HG03280 (cell line): ENCODE results near the gene GP5.

Experiments
- ATAC-seq: cut with Tn5 transposase; IDR thresholded peaks from one replicate; pipeline ENCODE4 v1.9.1; 2021; ENCODE audit warnings: mild to moderate bottlenecking, moderate library complexity; ENCODE audit not compliant: unreplicated experiment

Gene GP5

DNA sequence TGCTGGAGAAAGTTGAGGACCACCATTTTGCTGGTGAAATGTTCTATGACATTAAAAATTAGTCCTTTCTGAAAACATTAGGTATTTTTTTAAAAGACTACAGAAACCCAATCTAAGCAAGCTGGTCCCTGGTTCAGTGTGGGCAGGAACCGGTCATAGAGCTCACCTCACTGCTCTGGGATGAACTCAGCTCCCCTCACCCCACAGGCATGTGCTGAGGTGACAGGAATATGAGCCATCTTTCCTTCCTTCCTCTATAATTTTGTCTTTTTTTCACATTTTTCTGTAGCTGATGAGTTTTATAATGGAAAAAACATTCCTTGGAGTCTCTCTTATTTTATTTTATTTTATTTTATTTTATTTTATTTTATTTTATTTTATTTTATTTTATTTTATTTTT is 21.4 kb downstream of the GP5 start:
- no peak for ATAC-seq

DNA sequence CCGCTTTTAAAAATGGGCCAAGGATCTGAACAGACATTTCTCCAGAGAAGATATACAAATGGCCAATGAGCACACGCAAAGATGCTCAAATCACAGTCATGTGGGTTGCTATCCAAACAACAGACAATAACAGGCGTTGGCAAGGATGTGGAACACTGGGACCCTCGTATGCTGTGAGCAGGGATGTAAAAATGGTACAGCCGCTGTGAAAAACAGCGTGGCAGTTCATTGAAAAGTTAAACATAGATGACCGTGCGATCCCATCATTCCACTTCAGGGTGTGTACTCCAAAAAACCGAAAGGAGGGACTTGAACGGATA is 22.9 kb downstream of the GP5 start:
- ATAC-seq: no peak

DNA sequence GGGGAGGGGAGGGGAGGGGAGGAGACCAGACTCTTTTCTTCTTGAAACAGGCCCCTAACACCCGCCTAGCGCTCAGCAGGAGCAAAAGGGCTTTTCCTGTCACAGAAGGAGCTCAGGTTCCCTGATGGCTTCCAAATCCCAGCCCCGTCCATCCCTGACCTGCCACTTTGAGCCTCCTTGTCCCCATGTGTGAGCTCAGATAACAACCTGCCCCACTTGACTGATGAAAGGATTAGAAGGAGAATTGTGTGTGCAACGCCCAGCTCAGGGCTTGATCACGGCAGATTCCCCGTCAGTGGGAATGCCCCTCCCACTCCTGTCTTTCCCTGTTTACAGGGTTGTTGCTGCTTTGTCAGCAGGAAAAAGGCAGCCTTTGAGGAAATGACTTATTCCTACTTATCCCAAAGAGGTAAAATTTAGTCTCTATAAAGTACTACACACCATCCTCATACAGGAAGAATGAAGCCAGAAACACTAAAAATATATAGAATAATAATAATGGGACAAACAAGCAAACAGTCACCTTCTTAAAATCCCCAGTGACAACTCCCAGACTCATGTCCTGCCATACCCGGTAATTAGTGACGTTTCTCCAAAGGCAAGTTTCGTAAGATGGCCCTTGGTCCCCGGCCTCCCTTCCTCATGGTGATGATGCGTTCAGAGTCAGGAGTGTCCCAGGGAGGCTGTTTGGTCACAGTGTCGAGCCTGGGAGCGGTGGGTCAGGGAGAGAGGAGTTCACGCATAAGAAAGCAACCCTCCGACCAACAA is 23.4 kb downstream of the GP5 start:
- ATAC-seq: no peak

DNA sequence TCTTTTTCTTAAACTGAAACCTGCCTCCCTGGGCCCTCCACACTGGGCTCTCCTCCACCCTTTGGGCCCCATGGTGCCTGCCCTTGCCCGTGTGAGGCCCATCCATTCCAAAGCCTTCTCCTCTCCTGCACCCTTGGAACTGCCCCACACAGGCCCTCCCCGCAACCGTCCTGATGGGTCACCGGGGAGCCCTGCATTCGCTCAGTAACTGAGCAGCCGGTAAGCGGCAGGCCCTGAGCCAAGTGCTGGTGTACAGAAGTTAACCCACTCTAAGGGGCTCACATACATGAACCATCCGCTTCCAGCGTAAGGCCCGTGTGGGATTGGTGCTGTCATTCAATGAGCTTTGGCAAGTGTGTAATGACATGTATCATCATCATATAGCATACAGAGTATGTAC is 24.1 kb downstream of the GP5 start:
- no peak for ATAC-seq

DNA sequence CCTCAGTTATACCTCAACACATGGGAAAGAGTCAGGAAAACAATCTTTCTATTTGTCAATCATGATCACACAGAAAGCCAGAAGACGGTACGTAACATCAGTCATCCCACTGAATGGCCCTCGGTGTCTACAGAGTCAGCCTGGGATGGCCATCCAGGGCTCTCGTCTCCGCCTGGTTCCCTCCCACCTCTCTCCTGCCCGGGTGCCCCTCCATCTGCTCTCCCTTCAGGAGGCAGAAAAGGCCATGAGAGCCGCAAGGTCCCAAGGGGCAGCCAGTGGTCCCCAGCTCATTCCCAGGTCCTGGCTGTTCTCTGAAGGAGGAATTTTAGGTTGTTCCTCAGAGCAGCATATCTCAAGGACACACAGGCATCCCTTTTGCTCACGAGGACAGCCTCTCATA is 25.2 kb downstream of the GP5 start:
- ATAC-seq: no peak

DNA sequence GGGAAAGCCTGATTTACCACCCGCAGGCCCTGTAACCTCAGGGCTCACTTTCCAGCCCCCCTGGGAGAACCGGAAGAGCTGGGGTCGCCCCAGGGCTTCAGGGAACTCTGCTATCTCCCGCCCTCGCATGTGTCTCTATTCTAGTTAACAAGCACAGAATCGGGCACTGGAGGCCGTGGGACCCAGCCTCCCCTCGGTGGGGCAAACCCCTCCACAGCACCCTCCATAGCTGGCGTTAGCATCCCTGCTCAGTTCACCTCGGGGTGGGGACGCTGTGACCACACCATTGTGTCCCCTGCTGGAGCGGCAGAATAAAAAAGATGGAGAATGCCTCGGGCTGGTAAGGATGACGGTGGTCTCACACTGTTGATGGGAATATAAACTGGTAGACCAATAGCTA is 26.0 kb downstream of the GP5 start:
- ATAC-seq: no peak

DNA sequence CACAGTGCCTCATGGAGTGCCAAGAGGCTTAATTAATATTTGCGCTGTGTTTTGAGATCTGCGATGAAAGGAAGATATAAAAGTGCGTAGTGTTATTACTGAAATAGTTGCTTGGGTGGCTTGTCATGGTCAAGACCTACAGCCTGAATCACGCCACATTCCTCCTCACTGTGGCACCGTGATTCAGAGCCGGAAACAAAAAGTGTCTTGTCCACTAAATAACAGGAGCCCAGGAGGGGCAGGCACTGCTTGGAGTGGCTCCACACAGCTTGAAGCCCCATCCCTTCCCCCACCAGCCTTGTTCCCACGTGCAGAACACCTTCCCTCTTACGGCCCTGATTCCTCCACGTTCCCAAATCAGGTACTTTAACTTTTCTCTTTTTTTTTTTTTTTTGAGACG is 28.3 kb downstream of the GP5 start:
- no peak for ATAC-seq

DNA sequence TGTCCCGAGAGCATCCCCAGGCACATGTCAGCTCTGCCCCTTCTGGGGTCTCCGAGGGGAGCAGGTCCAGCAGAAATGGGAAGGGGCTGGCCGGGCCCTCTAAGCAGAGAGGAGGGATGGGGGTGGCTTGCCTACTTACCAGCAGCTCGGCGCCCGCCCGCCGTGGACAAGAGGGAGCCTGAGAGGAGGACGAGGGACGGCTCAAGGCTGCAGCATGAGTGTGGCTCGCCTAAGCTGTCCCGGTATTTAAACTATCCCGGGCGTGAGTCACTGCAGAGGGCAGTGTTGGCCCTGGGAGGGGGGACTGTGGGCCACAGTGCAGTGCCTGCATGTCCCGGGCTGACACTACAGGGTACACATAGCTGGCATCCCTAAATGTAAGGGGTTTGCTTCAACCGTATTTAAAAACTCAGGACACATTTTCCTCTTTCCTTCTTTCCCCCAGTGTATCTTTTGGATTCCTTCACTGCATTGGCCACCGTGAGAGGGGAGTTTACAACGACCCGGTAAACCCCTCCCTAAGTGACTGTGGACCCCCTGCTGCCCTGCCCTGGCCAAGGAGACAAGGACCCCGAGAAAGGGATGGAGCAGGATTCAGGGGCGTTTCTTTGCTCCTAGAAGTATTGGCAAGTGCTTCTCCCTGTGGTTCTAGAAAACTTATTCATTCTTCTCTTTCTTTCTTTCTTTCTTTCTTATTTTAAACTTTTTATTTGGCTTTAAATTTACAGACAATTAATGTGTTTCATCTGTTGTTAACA is 29.4 kb downstream of the GP5 start, which contains the start of gene LRRC15:
Gene LRRC15 (minus strand): TSS at position 222 of the 758 bp plus-strand sequence. CDS start 8,700 bp downstream, outside the sequence.
- ATAC-seq: no peak

DNA sequence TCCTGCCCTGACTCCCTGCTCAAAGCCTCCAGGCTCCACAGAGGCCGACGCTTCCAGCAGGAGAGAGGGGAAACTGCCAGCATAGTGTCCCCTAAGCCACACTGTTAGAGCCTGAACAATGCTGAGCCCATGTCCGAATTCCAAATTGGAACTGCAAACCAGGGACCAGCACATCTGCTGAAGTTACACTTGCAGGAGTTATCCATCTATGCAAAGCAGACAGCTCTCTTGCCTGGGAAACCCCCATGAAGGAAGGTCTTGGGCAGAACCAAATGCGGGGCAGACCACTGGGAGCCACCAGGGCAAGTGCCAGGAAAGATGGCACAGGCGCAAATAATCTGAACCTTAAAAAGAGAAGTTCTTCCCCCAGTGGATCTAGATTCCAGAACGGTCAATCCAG is 30.1 kb downstream of the GP5 start:
- ATAC-seq: no peak

DNA sequence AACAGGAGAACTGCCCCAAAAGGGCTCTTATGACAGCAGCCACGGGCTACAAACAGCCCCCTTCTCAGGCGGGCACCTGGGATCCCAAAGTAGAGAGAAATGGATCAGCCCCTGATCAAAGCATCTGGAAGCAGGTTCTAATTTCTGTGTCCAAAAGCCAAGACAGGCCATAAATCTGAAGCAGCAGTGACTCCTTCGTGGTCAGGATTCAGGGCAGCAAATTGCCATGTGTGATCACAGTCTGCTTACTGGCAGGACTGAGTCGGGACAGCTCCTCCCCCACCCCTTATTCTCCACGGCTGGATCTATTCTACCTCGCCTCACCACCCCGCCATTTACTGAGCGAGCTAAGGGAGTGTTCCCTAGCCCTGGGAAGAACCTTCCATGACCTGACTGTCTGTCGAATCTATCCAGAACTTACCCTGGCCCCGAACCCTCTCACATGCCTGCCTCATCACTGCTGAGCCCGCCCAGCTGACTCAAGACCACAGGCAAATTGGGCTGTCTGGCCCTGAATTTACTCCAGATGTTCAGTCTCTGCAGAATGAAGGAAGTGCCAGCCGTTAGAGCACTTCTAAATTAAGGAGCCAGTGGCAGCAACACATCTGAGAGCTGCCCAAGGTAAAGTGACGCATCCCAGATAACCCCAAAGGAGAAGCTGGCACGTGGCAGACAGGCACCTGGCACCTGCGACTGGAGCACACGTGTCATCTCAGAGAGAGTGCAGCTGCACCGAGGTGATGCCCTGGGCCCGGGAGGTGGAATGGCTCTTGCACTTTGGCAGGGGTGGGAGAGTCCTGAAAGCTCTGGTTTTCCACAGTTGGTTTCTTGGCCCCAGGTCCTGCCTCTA is 30.8 kb downstream of the GP5 start:
- ATAC-seq: no peak

DNA sequence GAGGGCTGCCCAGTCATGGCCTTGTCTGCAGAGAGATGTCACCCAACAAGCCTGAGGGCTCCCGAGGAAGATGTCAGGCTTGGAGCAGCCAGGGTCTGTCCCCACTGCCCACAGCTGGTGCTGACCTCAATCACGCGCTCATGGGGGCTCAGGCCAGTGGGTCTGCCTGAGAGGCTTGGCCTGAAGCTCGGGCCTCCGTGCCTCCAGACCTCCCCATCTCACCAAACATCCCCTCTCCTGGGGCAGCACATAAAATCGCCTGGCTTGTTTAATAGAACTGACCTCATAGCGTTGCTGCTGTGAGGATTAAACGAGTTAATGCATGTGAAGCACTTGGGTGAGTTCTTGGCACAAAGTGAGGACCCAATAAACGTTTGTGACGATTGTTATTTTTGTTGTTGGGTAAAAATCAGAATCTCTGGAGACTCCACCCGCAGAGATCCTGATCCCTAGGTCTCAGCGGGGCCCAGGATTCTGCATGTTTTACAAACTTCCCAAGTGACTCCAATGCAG is 33.0 kb downstream of the GP5 start:
- ATAC-seq: no peak

DNA sequence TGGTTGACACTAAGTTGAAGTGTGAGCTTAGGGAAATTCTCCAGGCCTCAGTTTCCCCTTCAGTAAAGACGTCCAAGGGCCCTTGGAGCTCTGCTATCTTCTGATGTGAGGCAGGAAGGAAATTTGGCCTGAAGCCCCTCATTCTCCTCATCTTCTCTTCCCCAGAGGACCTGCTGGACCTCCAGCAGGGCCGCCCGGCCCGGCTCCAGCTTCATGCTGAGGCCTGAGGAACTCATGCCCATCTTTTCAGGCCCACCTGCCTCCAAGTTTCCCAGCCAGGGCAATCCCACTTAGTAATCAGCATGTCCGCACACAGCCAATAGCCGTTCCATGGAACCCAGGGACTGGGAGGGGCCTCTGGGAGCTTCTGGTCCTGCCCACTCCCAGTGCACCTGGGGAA is 33.5 kb downstream of the GP5 start:
- no peak for ATAC-seq

DNA sequence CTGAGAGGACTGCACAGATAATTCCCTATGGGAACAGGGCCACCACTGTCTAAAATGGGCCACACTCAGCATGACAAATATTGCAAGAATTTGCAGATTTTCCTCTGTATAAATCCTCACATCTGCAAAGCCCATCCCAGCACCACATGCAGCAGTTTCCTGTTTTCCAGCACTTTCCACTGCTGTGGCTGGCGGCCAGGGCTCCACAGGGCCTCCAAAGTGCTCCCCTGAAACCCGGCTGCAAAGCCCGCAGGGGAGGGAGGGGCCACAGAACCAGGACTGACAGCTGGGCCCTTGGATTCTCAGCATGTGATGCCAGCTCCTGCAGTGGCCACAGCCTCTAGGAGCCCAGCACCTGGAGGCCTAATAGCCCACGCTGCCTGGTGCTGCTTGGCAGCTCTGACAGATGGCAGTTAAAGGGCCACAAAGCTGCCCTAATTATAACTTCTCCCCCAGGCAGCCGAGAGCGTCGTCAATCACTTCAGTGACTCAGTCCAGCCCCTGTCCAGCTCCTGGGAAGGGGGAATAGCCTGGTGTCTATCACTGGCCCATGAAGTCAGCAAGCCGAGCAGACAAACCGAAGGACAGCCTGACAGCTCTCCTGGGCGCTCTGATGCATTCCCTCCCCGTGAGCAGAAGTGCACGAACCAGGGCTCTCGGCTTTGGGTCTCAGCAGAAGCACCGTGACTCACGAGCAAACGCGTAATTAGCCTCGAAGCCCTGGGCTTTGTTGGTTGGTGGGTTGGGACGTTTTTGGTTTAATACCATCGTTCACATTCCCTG is 34.2 kb downstream of the GP5 start:
- no peak for ATAC-seq

DNA sequence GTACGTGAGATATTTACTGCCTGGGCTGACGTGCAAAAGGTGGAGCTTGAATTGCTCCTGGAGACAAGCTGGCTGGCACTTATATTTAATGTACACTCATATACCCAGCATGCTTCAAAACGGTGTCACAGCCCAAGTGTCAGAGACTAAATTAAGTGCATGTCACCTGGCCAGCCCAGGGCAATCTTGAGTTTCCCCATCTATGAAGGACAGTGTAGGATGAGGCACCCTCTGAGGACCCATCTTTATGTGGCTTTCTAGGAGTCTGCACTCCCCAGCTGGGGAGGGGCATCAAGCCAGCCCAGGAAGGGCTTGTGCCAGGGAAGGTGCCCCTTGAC is 34.8 kb downstream of the GP5 start:
- ATAC-seq: no peak

DNA sequence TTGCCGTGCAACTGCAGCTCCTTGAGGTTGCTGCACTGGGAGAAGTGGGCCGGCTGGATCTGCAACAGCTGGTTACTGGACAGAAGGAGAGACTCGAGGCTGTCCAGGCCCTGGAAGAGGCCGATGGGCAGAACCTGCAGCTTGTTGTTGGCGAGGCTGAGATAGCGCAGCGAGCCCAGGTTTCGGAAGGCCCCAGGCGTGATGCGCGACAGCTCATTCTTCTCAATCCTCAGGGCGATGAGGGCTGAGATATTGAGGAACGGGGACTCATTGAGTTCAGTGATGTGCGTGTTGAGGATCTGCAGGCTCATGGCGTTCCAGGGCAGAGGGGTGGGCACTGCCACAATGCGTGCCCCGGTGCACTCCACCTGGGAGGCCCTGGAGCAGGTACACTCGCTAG is 38.5 kb downstream of the GP5 start:
- ATAC-seq: no peak

DNA sequence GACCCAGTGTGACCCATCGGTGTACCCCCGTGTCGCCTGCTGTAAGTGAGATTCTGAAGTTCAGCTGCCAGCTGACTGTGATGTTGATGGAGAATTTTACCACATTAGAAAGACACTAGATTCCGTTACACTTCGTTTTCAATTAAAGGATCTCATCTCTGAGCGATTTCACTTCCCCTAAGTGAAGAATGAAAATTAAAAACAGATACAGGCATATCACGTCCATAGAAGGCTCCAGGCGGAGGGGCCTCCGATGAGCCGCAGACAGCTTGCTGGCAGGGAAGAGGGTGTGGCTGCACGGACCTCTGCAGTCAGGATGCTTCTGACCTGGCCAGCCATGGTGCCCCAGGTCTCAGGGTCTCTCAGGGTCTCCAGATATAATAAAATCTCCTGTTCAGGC is 41.4 kb downstream of the GP5 start:
- ATAC-seq: no peak

DNA sequence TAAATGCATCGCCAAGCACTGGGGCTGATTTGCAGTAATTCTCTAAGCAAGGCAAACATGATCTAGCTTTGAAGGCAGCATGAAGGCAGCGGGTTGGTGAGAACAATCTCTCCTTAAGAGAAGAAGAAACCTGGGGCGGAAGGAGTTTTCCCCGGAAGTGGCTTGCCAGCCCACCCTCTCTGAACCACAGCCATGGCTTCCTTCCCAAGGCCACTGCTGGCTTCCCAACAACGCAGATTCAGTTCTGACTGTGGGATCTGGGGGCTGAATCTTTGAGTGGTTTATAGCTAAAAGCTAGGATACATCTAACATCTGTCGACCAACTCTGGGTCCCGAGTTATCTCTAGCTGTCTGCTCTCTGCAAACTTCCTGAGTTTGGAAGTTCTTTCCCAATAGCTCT is 43.7 kb downstream of the GP5 start:
- no peak for ATAC-seq

DNA sequence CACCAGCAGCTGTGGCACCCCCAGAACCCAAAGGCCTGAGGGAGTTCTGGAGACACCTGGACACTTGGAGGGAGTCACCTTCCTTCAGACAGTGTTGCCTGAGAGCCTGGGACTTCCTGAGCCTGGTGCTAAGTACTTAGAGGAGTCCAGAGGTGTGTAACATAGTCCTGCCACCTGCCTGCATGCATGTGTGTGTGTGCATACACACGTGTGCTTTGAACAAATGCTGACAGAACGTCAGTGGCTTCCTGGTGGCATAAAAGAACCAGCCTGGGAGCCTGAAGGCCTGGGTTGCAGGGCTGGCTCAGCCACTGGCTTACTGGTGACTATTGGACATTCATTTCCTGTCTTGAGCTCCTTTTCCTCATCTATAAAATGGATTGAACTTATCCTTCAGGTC is 44.8 kb downstream of the GP5 start:
- ATAC-seq: no peak

DNA sequence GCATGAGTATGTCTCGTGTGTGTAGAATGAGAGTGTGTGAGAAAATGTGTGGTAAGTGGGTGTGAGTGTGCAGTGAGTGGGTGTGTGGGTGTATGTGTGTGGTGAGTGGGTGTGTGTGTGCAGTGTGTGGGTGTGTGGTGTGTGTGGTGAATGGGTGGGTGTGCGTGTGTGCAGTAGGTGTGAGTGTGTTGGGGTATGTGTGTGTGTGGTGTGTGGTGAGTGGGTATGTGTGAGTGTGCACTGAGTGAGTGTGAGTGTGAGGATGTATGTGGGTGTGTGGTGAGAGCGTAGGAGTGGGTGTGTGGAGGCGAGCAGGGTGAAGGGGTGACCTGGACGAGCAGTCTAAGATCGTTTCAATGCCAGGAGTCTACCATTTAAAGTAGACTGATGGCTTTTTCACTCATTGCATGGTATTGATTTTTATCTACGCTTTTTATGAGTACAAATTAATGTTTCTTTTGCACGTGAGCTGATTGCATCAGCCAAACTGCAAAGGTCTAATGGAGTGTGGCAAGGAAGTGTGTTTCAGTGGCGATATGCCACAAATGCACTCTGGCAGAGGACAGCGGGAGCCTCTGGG is 46.3 kb downstream of the GP5 start:
- no peak for ATAC-seq

DNA sequence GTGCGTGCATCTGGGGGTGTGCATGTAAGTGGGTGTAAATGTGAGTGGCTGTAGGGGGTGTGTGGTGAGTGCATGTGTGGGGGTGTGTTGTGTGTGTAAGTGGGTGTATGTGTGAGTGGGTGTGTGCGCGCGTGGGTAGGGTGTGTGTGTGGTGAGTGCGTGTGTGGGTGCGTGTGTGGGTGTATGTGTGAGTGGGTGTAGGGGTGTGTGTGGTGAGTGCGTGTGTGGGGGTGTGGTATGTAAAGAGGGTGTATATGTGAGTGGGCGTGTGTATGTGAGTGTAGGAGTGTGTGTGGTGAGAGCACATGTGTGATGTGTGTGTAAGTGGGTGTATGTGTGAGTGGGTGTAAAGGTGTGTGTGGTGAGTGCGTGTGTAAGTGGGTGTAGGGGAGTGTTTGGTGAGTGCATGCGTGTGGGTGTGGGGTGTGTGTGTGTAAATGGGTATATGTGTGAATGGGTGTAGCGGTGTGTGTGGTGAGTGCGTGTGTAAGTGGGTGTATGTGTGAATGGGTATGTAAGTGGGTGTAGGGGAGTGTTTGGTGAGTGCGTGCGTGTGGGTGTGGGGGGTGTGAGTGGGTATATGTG is 47.0 kb downstream of the GP5 start:
- no peak for ATAC-seq
